GM20000 (cell line): ENCODE results near the gene IGSF21.

ENCODE experiments used
- DNase-seq: peaks from one replicate; pipeline ENCODE4 v3.0.0; 2012; ENCODE audit warnings: low spot score
- CTCF ChIP-seq: IDR thresholded peaks from 2 replicates; pipeline ENCODE4 v1.5.1; 2012; ENCODE audit warnings: mild to moderate bottlenecking, control low read depth; ENCODE audit errors: extremely low read depth, missing control alignments

The IGSF21 gene

GRCh38 chr1:18404460-18404859 is 296.9 kb downstream of the IGSF21 start:
- DNase-seq: no peak
- TF ChIP-seq CTCF: no peak

GRCh38 chr1:18407166-18408045 is 299.8 kb downstream of the IGSF21 start:
- no peak for DNase-seq
- TF ChIP-seq CTCF: no peak

GRCh38 chr1:18408656-18409370 is 301.2 kb downstream of the IGSF21 start:
- no peak for DNase-seq
- no peak for TF ChIP-seq CTCF

- no peak for DNase-seq
- TF ChIP-seq CTCF: no peak
Observed at GRCh38 chr1:18409609-18410237, 302.1 kb downstream of the IGSF21 start.

GRCh38 chr1:18410407-18410806 is 302.8 kb downstream of the IGSF21 start:
- TF ChIP-seq CTCF: no peak
- DNase-seq: no peak

GRCh38 chr1:18411321-18411720 is 303.7 kb downstream of the IGSF21 start:
- no peak for TF ChIP-seq CTCF
- DNase-seq: no peak
